Caco-2 (cell line): Measurements from ENCODE around the gene EPHB1. TPM values are rescaled to one million over a fixed set of nuclear protein-coding genes. Genes with fewer than 3 reads are reported as not detected.

Source experiments
- BruUV-seq: library from RNA; stranded (reverse); fragments of 400-500 nt; replicated peaks from 2 replicates; lab custom pipeline; 2021; lab: Mats Ljungman, UMichigan
- CTCF ChIA-PET: fragments of 300-600 bp; sonication (Branson Sonifier 250); formaldehyde crosslinking; loops from one replicate; lab custom pipeline; 2022; ENCODE audit warnings: antibody characterized with exemption; lab: Charles Lee
- POLR2A ChIA-PET: fragments of 300-600 bp; sonication (Branson Sonifier 250); formaldehyde crosslinking; loops from one replicate; lab custom pipeline; 2022; ENCODE audit warnings: antibody characterized with exemption; lab: Charles Lee
- DNase-seq, 2 experiments: peaks; one replicate each; pipeline versions ENCODE4 v3.0.0 to v3.0.0-alpha.2; 2020 to 2022
- H3K27me3 ChIP-seq: replicated peaks from 2 replicates; pipeline ENCODE4 v1.6.0; 2011; ENCODE audit warnings: low read length; ENCODE audit not compliant: control insufficient read depth, insufficient read depth
- H3K36me3 ChIP-seq: 2 replicates; pipeline ENCODE4 v1.5.1; 2011; ENCODE audit warnings: low read length; ENCODE audit not compliant: control insufficient read depth, insufficient read depth
- H3K4me1 ChIP-seq: fragments of 250-450 bp; sonication (Bioruptor Pico); 2 replicates; pipeline ENCODE4 v1.5.1; 2020; ENCODE audit warnings: mild to moderate bottlenecking
- H3K4me3 ChIP-seq: 2 replicates; pipeline ENCODE4 v1.5.1; 2011; ENCODE audit warnings: low read depth, mild to moderate bottlenecking, control low read depth, low read length
- H3K9me3 ChIP-seq: fragments of 250-450 bp; sonication (Bioruptor Pico); 2 replicates; pipeline ENCODE4 v1.5.1; 2020; ENCODE audit warnings: mild to moderate bottlenecking, moderate library complexity
- H3K27ac Mint-ChIP-seq: one replicate; pipeline ENCODE4 v1.8.0; 2022; ENCODE audit warnings: mixed read lengths; ENCODE audit not compliant: unreplicated experiment
- H3K27me3 Mint-ChIP-seq: one replicate; pipeline ENCODE4 v1.8.0; 2022; ENCODE audit warnings: mixed read lengths; ENCODE audit not compliant: insufficient read depth, unreplicated experiment
- H3K36me3 Mint-ChIP-seq: one replicate; pipeline ENCODE4 v1.8.0; 2022; ENCODE audit warnings: mild to moderate bottlenecking, mixed read lengths; ENCODE audit not compliant: insufficient read depth, unreplicated experiment
- H3K4me1 Mint-ChIP-seq: one replicate; pipeline ENCODE4 v1.8.0; 2022; ENCODE audit warnings: low read depth, mixed read lengths; ENCODE audit not compliant: unreplicated experiment
- H3K4me3 Mint-ChIP-seq: one replicate; pipeline ENCODE4 v1.8.0; 2022; ENCODE audit warnings: mild to moderate bottlenecking, moderate library complexity, mixed read lengths; ENCODE audit not compliant: unreplicated experiment
- H3K9me3 Mint-ChIP-seq: one replicate; pipeline ENCODE4 v1.8.0; 2022; ENCODE audit warnings: mixed read lengths; ENCODE audit not compliant: unreplicated experiment
- intact Hi-C: fragments of 100-400 bp; cut with micrococcal nuclease; formaldehyde crosslinking; loops from one replicate; pipeline ENCODE4 v1.10.0; 2022; ENCODE audit not compliant: unreplicated experiment
- total RNA-seq: library from RNA; stranded (reverse); gene quantifications from 2 replicates; pipeline ENCODE4 v1.2.3, GENCODE V29; 2022
- TF ChIP-seq, protein P1 (sequence below), 2 experiments: fragments of 200-600 bp in 1 of 2; IDR thresholded peaks; 1 replicate in 1 of 2; 2 replicates in 1 of 2; pipeline versions ENCODE4 v1.5.1 to v1.8.0; 2011 to 2022; ENCODE audit warnings: antibody characterized with exemption in 1 of 2, control low read depth in 1 of 2, inconsistent platforms in 1 of 2, low read depth in 1 of 2, low read length in 1 of 2, mild to moderate bottlenecking in 1 of 2, moderate library complexity in 1 of 2; ENCODE audit not compliant: insufficient read depth in 1 of 2, severe bottlenecking in 1 of 2, unreplicated experiment in 1 of 2

EPHB1 gene
- total RNA-seq, 1 experiment from 2014 or later: 2.3 TPM

GRCh38 chr3:134927599-134927998 lies 132.5 kb downstream of the EPHB1 start:
- Histone ChIP-seq H3K4me3 (no peak overlapping the region), H3K9me3 (no peaks in the 10 kb centered on the region), H3K36me3 (no peaks in the 10 kb centered on the region), H3K27me3 (no peaks in the 10 kb centered on the region; the same call in none of the 2 replicates), H3K4me1 (no peaks in the 10 kb centered on the region)
- no peaks in the 10 kb centered on the region for H3K4me1 Mint-ChIP-seq
- H3K4me3 Mint-ChIP-seq: no peak overlapping the region
- BruUV-seq: no TSS peak
- no peaks in the 10 kb centered on the region for H3K9me3 Mint-ChIP-seq
- ChIA-PET POLR2A (no interaction called here), CTCF (no interaction called here)
- H3K27ac Mint-ChIP-seq: no peak overlapping the region
- DNase-seq: no peak
- peaks cover 18% of the 10 kb centered on the region for H3K27me3 Mint-ChIP-seq
- intact Hi-C loops: no loop called here
- no peaks in the 10 kb centered on the region for H3K36me3 Mint-ChIP-seq
- TF ChIP-seq, protein P1, sequence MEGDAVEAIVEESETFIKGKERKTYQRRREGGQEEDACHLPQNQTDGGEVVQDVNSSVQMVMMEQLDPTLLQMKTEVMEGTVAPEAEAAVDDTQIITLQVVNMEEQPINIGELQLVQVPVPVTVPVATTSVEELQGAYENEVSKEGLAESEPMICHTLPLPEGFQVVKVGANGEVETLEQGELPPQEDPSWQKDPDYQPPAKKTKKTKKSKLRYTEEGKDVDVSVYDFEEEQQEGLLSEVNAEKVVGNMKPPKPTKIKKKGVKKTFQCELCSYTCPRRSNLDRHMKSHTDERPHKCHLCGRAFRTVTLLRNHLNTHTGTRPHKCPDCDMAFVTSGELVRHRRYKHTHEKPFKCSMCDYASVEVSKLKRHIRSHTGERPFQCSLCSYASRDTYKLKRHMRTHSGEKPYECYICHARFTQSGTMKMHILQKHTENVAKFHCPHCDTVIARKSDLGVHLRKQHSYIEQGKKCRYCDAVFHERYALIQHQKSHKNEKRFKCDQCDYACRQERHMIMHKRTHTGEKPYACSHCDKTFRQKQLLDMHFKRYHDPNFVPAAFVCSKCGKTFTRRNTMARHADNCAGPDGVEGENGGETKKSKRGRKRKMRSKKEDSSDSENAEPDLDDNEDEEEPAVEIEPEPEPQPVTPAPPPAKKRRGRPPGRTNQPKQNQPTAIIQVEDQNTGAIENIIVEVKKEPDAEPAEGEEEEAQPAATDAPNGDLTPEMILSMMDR (IDR thresholded peaks at IDR 0.05; ENCODE audit: insufficient read depth in 1 of 2, low read depth in 1 of 2, low read length in 1 of 2, severe bottlenecking in 1 of 2, unreplicated experiment in 1 of 2): no peak

GRCh38 chr3:134928392-134928791 lies 133.3 kb downstream of the EPHB1 start:
- BruUV-seq: no TSS peak
- Mint-ChIP-seq H3K27ac (no peak overlapping the region), H3K36me3 (no peaks in the 10 kb centered on the region), H3K4me1 (no peaks in the 10 kb centered on the region), H3K27me3 (peaks cover 21% of the 10 kb centered on the region), H3K9me3 (no peaks in the 10 kb centered on the region), H3K4me3 (no peak overlapping the region)
- ChIA-PET CTCF (no interaction called here), POLR2A (no interaction called here)
- Histone ChIP-seq H3K4me3 (no peak overlapping the region), H3K27me3 (no peaks in the 10 kb centered on the region; the same call in none of the 2 replicates), H3K4me1 (no peaks in the 10 kb centered on the region), H3K36me3 (no peaks in the 10 kb centered on the region), H3K9me3 (no peaks in the 10 kb centered on the region)
- TF ChIP-seq, protein P1 (IDR thresholded peaks at IDR 0.05; ENCODE audit: insufficient read depth in 1 of 2, low read depth in 1 of 2, low read length in 1 of 2, severe bottlenecking in 1 of 2, unreplicated experiment in 1 of 2): no peak
- intact Hi-C loops: no loop called here
- no peak for DNase-seq

DNA sequence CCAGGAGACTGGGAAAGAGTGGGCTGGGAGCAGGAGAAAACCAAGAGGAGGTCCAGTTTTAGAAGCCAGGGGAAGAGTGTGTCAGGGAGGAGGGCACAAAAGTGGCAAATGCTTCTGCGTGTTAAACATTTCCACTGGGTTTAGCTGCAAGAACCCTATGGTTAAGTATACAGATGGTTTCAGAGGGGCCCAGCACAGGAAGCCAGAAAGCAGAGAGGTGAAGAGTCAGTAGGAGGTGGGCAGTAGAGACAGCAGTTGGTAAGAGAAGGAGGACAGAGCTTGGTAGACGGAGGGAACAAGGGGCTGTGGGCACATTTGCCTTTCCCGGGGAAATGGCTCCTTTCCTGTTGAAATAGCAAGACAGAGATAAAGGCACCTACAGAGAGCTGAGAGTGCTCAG lies 133.8 kb downstream of the EPHB1 start:
- no peaks in the 10 kb centered on the region for H3K36me3 Mint-ChIP-seq
- no peak for DNase-seq
- H3K27me3 Mint-ChIP-seq: peaks cover 21% of the 10 kb centered on the region
- TF ChIP-seq, protein P1 (IDR thresholded peaks at IDR 0.05; ENCODE audit: insufficient read depth in 1 of 2, low read depth in 1 of 2, low read length in 1 of 2, severe bottlenecking in 1 of 2, unreplicated experiment in 1 of 2): no peak
- CTCF ChIA-PET: no interaction called here
- intact Hi-C loops: no loop called here
- no peaks in the 10 kb centered on the region for H3K9me3 ChIP-seq
- no peaks in the 10 kb centered on the region for H3K4me1 Mint-ChIP-seq
- no peak overlapping the region for H3K4me3 Mint-ChIP-seq
- no peak overlapping the region for H3K27ac Mint-ChIP-seq
- no peak overlapping the region for H3K4me3 ChIP-seq
- no TSS peak for BruUV-seq
- H3K27me3 ChIP-seq: no peaks in the 10 kb centered on the region; the same call in none of the 2 replicates
- POLR2A ChIA-PET: no interaction called here
- H3K9me3 Mint-ChIP-seq: no peaks in the 10 kb centered on the region
- no peaks in the 10 kb centered on the region for H3K4me1 ChIP-seq
- no peaks in the 10 kb centered on the region for H3K36me3 ChIP-seq
